Fibroblast of the aortic adventitia (primary cell): Measurements from ENCODE around the gene FRMD3. TPM values are rescaled to one million over a fixed set of nuclear protein-coding genes. Genes with fewer than 3 reads are reported as not detected.
A peak's percentile ranks its signal among the peaks of the same experiment; 100 is the strongest.

Experiments used
- DNase-seq: peaks from one replicate; pipeline ENCODE4 v3.0.0-alpha.2; 2010; ENCODE audit warnings: low read depth
- H3K4me3 ChIP-seq: 2 replicates; pipeline ENCODE4 v1.5.1; 2011; ENCODE audit warnings: low read depth, mild to moderate bottlenecking, control low read depth, low read length, moderate library complexity
- CTCF ChIP-seq: IDR thresholded peaks from 2 replicates; pipeline ENCODE4 v1.5.1; 2011; ENCODE audit warnings: mild to moderate bottlenecking, low read length, control low read depth, inconsistent platforms; ENCODE audit not compliant: insufficient read depth
- total RNA-seq: library from RNA; depleted of rRNA; stranded (reverse); fragments of >200 nt; gene quantifications from 2 replicates; pipeline ENCODE4 v1.2.3, GENCODE V29; 2012; ENCODE audit warnings: low replicate concordance

The FRMD3 gene
- total RNA-seq = 2.0 and 4.8 TPM in 2 replicates

GRCh38 chr9:83538172-83538889 is at the start of gene FRMD3:
TSS of gene FRMD3 (minus strand) at chr9:83538401. CDS start at chr9:83538231, 170 bp downstream.
- TF ChIP-seq CTCF = peak; percentile 77
- peak within 1 kb of the TSS; percentile 66 for H3K4me3 ChIP-seq
- peak; percentile 62 for DNase-seq

- TF ChIP-seq CTCF = no peak
- no peak for DNase-seq
Measured at GRCh38 chr9:83584995-83585394, 46.8 kb upstream of the FRMD3 start.

GRCh38 chr9:83583151-83584014 is 45.2 kb upstream of the FRMD3 start:
- H3K4me3 ChIP-seq = no peak overlapping the region
- TF ChIP-seq CTCF = peak; percentile 84
- DNase-seq = peak; percentile 77

More at GRCh38 chr9:83584995-83585394, 46.8 kb upstream of the FRMD3 start:
- no peak overlapping the region for H3K4me3 ChIP-seq

- no peak for TF ChIP-seq CTCF
- DNase-seq = peak; percentile 80
- H3K4me3 ChIP-seq = no peak overlapping the region
Measured at GRCh38 chr9:83582029-83582428, 43.8 kb upstream of the FRMD3 start.

GRCh38 chr9:83574482-83574881 is 36.3 kb upstream of the FRMD3 start:
- no peak for DNase-seq
- H3K4me3 ChIP-seq = no peak overlapping the region
- no peak for TF ChIP-seq CTCF

DNA sequence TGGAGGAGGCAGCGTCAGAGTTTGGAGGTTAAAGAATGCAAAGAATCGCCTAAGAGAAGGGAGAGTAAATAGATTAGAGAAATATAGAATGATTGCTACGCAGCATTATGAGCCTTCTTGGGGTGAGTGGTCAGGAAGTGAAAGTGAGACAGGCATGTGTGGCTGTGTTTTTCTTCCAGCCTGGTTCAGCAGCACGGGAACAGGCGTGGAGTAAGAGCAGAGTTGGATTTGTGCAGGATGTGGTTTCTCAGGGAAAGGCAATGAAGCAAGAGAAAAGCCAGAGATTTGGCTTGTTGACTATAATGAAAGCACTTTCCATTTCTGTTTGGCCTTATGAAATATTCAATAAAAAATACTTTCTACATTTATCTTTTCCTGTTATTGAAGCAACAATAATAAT is 34.3 kb upstream of the FRMD3 start:
- H3K4me3 ChIP-seq = no peak overlapping the region
- TF ChIP-seq CTCF = no peak
- peak; percentile 72 for DNase-seq
